Activated CD8-positive, alpha-beta memory T cell treated with anti-CD3 and anti-CD28 coated beads for 4 hours (primary cell): ENCODE data around the gene PTDSS2.
"Not testable (repeated sequence)": the region's sequence is repeated elsewhere in the genome, so short reads cannot be mapped to it uniquely, and the experiment has no call there.

ENCODE experiments used
- DNase-seq, 2 donors: peaks; one replicate each; pipeline ENCODE4 v3.0.0-alpha.2; 2020; ENCODE audit warnings: low read depth in 2 of 2

The PTDSS2 gene

DNA sequence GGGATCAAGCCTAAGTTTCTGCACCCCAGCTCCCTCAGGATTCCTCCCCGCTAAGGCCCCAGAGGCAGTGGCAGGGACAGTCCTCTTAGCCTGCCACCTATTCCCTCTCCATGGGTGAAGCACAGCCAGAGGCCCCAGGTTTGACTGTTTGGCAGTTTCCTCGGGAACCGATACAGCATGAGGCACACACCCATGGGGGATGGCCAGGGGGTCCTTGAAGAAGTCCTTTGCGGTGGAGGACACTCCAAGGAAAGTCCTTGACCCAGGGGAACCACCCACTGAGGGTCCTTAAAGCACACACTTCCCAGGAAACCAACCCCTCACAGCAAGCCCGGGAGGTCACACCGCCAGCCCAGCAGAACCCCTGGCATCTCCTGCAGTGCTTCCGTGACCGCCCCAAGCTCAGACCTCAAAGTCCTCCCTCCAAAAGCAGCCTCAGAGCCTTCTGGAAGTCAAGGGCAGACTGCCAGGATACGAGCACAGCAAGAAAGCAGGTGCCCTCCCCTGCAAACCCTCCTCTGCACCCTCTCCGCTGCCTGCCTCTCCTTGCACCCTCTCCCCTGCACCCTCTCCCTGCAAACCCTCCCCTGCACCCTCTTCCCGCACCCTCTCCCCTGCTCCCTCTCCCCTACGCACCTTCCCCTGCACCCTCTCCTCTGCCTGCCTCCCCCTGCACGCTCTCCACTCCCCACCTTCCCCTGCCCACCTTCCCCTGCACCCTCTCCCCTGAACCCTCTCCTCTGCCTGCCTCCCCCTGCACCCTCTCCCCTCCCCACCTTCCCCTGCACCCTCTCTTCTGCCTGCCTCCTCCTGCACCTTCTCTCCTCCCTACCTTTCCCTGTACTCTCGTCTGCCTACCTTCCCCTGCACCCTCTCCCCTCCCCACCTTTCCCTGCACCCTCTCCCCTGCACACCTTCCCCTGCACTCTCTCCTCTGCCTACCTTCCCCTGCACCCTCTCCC, 36.7 kb upstream of the PTDSS2 start:
- no peak for DNase-seq

DNA sequence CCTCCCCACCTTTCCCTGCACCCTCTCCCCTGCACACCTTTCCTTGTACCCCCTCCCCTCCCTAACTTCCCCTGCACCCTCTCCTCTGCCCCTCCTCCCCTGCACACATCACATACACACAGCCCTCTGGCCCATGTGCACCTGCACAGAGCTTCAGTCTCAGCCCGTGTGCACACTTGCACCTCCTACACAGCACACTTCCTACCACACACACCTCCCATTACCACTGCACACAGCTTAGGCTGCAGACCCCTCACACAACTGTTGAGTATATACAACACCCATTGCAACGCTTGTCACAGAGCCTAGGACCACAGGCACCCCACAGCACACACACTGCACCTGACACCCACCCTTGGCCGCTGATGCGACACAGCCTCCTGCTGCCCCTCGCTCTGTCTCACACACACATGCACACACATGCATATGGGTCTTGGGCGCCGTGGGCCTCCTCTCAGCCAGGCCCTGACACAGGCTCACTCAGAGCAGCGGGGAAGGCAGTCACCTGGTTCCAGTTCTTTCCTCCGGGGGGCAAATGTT, 35.7 kb upstream of the PTDSS2 start:
- DNase-seq = no peak

DNA sequence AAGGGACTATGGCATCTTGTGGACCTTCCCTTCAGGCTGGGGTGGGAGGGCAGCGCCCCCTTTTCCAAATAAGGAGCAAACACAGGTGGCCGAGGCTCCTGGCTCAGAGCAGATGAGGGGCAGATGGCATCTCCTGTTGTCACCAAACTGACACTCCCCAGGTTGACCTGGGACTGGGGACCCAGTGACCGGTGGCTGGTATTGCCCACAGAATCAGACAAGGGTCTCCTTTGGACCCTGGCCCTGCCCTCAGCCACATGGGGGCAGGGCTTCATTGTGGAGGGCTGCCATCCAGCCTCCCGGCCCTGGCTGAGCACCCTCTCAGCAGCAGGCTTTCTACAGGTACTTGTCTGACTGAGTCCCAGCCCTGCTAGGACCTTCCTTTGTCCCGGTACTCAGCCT, 34.4 kb upstream of the PTDSS2 start:
- DNase-seq = no peak

DNA sequence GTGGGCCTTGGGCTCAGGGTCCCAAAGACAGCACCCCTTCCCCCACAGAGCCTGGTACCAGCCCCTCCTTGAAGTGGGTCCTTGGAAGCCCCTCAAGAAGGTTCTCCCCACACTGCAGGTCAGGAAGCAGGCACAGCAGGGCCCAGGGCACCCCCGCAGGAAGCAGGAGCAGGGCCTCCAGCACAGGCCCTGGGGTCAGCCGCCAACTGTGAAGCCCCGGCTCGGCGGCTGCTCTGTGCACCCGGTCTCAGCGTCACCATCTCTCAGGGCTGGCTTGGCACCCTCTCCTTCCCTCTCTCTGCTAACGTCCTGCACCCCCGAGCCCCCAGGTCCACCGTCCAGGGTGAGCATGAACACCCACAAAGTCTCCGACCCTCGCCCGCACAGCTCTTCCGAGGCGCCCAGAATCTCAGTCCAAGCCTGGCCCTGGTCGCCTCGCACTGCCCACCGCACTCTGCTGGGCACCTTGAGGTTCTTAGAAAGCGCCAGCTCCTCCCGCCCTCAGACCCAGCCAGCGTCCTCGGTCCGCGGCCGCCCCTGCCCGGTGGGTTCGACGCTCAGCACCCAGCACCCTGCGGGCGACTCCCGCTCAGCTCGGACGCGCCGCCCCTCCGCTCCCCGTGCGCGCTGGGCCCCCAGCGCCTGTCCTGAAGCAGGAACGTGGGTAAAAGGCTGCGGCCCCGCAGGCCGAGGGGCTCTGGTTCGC, 33.9 kb upstream of the PTDSS2 start:
- no peak for DNase-seq

DNA sequence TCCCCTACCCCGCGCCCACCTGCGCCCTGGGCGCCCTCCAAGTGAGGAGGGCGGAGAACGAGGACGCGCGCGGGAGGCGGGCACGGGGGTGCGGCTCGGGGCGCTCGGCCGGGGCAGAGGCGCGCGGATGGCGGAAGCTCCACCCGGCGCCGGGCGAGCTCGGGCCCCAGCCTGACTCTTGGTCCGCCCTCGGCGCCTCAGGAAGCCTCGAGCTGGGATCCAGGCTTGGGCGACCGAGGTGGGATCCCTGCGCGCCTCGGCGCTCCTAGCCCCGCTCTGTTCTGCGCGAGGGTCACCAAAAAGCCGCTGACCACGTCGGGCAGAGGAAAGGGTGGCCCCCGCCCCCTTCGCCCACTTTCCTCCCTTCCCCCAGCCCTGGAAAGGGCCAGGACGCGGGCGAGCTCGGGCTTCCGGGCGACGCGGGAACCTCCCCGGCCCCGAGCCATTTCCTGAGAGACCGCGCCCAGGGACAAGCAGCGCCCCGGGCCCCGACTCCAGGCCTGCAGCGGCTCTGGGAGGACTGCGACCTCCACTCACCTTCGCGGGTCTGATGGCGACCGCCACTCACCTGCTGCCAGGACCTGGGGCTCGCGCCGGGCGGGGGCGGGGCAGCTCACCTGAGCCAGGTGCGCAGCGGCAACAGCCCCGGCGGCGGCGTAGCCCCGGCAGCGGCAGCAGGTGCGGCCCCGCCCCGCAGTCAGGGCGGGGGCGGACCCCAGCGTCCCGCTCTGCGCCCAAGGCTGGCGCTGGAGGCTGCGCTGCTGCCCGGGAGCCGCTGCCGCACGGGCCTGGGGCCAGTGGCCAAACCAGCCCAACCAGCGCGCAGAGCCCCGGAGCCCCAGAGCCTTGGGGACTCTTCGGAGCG, 33.1 kb upstream of the PTDSS2 start:
- DNase-seq = no peak

DNA sequence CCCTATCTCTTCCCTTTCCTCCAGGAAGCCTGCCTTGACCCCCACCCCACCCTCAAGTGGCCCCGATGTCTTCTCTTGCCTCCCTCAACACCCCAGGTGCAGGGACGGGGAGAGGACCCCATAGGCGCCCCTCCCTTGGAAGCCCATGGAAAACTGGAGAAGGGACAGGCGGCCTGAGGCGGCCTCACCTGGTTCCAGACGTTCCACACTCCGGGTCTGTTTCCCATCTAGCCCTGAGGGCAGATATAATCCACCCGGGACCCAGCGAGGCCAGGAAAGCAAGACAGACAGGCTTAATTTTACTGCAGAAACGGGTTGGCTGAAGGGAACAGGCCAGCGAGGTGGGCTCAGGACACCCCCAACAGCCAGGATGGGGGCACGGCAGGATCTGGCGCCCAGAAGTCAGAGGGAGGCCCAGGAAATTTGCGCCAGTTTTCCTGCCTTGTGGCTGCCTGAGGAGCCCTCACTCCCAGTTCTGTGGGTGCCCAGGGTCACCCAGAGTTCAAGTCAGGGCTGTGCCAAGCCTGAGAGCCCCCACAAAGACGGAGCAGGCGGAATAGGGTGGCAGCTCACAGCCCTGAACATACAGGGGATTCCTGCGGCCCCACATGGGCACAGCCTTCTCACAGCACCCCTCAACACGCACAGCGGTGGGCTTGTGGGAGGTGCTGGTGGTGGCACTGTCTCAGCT, 32.3 kb upstream of the PTDSS2 start:
- no peak for DNase-seq

DNA sequence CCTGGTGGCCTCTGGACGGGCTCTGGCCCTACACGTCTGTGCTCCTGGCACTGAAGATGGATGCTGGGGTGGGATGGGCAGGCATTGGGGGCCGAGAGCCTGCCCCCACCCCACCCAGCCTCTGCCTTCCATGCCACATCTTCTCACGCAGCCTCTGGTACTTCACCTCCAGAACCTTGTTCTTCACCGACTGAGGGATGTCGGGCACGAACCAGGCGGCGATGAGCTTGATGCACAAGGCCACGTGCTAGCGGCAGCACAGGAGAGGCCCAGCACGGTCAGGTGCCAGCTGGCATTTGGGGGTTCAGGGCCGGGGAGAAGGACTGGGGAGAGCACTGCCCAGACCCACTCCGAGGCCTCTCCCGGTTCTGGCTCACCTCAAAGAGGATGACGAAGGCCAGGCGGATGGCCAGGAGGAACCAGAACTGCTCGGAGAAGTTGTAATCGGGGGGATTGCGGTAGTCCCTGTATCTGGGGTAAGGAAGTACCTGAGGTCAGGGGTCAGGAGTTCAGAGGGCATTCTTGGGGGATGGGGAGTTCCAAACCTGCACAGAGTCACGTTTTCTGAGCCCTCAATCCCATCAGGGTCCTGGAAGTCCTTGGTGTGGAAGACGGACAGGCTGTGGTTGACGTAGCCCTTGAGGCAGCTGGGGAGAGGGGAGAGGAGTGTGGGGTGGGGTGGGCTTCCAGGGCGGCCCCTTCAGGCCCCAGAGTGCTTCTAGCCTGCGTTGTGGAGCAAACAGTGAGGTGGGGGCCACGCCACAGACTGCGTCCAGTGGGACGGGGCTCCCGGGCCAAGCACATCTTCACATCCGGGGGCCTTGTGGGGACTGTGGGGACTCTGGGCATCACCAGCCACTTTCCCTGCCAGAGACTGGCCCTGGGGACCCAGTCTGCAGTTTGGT, 31.5 kb upstream of the PTDSS2 start:
- DNase-seq = no peak

DNA sequence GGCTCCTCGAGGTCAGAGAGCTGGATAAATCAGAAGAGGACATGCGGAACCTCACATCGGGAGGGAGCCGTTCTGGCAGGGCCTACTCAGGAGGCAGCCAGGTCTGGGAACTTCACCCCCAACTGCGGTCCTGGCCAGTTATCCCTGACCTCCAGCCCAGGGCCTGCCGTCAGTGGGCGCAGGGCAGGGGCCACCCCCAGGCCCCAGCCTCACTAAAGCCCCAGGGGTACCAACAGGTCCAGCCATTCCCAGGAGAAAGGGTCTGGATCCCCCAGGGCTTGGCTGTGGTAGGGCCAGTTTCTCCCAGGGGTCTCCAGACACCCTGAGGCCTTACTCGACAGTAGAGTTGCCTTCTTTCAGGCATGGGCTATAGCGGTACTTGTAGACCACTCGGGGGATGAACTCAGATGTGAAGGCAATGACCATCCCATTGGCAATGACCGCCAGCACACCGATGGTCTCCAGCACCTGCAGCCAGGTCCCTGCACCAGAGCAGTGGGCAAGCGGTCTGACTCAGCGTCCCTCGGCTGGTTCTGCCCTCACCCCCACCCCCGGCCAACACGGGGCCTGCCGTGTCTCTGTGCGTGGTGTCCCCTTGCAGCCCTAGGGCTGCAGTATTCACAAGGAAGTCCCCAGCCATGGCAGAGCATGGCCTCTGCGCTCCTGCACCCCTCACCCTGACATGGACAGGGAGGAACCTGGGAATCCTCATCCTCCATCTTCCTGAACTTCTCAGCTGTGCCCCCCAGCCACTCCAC, 30.7 kb upstream of the PTDSS2 start:
- DNase-seq = no peak

DNA sequence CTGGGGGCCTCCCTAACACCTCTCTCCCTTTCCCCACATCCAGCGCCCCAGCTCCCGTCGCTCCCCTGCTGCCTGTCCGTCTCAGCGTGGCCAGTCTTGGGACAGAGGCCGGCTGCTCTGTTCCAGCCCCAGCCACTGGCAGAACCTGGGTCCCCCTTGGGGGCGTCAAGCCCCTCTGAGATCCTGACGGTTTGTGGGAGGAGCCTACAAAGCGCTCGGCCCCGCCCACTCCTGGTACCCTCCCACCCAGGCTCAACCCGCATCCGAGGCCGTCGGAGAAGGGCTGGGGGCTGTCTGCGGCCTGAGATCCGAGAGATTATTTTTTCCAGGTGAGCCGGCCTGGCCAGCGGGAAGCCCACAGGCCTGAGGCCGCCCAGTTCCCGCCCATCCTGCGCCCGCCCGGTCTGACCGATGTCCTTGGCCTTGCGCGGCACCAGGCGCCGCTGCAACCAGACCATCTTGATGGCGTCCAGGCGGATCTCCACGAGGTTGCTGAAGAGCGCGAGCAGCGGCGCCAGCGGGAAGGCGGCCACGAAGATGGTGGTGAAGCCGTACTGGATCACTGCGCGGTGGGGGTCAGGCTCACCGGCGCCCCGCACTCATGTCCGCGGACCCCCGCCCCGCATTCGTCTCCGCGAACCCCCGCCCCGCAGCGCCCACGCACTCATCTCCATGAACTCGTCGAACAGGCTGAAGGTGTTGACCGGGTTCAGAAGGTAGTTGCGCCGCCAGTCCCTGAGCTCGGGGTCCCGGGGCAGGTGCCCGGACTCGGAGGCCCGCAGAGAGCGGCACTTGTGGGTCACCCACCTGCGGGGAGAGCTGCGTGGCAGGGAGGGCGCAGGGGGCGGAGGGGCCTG, 29.8 kb upstream of the PTDSS2 start:
- DNase-seq = no peak

DNA sequence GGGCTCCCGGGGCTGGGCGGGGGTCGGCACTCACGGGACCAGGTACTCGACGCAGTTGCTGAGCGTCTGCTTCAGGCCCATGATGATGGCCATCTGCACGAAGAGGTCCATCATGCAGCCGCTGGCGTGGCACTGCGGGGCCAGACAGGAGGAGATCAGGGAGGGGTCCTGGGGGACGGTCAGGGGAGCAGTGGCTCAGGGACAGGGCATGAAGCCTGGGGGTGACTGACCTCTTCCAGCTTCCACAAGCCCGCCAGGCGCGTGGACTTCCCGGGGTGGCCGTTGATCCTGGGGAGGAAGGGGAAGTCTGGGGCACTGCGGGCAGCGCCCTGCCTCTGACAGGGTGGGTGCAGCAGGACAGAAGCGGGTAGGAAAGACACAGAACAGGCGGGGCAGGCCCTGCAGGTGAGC, 29.2 kb upstream of the PTDSS2 start:
- no peak for DNase-seq

DNA sequence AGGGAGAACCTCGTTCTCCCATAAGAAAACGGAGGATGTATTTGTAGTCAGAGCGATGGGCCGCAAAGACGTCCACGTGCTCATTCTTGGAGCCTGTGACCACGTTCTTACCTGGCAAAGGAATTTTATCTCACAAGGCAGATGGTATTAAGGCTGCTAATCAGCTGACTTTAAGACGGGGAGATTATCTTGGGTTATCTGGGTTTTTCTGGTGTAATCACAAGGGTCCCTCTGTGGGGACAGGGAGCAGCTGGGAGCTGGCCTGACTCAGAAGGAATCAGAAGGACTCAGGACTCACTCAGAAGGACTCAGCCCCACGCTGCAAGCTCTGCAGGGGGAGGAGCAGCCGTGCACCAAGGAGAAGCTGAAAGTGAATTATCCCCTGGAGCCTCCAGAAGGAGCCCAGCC, 27.8 kb upstream of the PTDSS2 start:
- DNase-seq = no peak

DNA sequence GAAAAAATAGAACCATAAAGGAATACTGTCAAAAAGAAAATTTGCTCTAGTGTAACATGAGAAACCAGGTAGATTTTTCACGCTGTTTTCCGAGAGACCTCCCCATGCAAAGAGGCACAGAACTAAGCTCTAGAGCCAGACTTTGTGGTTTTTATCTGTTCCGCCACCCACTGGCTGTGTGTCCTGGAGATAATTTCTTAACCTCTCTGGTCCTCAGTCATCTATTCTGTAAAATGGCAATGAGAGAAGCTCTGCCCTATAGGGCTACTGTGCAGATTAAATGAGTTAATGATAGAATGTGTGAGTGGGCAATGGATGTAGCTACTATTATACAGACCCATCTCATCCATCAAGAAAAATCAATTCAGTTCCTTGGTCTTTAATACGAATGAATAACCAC, 25.8 kb upstream of the PTDSS2 start:
- DNase-seq = no peak

DNA sequence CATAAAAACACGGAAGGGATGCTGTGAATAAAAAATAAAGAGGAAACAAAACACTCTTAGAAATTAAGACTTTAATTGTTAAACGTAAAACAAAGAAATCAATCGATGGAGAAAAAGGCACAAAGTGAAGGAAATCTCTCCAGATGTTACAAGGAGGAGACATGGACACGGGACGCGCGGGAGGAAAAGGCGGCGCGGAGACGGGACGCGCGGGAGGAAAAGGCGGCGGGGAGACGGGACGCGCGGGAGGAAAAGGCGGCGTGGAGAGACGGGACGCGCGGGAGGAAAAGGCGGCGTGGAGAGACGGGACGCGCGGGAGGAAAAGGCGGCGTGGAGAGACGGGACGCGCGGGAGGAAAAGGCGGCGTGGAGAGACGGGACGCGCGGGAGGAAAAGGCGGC, 25.3 kb upstream of the PTDSS2 start:
- DNase-seq = not testable (repeated sequence)

DNA sequence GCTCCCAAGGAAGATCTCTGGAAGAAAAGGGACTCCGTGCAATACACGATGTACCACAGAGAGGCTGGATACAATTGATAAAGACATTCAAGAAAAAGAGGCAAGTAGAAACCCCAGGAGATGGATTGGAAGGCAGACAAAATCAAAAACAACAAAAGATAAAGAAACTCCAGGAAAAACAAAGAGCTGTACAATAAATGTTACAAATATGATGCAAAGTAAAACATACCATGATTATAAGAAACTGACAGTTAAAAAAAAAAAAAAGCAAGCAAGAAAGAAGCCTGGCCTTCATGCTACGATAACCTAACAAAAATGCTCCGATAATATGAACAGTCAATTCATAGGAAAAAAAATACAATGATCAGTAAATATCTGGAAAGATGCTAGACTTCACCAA, 24.8 kb upstream of the PTDSS2 start:
- DNase-seq = no peak

DNA sequence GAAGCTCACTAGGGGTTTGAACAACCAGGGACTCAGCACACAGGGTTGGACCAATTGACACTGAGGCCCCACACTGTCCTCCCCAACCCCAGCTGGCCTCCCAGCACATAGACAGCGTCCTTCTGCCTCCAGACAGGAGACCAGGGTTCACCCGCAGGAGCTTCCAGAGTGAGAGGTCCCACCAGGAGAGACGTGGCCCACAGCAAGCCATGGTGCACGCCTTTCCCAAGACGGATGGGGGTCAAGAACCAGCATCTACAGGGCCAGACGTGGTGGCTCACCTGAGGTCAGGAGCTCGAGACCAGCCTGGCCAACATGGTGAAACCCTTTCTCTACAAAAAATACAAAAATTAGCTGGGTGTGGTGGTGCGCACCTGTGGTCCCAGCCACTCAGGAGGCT, 23.2 kb upstream of the PTDSS2 start:
- DNase-seq = no peak

DNA sequence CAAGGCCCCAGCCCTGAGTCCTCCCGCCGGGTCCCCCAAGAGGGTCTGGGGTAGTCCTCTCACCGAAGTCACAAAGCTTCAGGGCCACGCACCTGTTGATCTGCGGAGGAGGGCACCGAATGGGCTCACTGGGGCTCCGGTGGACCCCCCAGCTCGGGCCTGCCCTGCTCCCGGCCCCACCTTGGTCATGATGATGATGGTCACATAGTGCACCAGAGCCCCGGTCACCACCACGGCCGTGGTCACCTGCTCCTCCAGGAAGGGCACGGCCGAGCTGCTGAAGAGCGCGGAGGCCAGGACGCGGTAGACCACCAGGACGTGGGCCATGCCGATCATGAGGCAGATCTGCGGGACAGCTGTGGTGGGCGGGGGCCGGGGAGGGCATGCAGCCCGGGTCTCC, 21.8 kb upstream of the PTDSS2 start:
- DNase-seq = no peak

DNA sequence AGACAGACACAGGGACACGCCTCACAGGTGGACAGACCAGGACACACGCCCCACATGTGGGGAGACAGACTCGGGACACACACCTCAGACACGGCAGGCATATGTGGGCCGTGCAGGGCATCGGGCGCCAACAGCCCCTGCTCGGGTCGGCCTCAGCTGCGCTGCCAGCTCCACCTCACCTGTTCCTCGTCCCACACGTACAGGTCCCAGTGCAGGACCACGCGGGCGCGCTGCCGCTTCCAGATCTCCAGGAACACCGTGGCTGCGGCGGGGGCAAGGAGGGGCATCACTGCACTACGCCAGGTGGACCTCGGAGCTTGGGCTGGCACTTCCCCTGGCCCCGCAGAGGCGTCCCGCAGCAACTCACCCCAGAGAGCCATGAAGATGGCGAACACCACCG, 20.7 kb upstream of the PTDSS2 start:
- DNase-seq = no peak

DNA sequence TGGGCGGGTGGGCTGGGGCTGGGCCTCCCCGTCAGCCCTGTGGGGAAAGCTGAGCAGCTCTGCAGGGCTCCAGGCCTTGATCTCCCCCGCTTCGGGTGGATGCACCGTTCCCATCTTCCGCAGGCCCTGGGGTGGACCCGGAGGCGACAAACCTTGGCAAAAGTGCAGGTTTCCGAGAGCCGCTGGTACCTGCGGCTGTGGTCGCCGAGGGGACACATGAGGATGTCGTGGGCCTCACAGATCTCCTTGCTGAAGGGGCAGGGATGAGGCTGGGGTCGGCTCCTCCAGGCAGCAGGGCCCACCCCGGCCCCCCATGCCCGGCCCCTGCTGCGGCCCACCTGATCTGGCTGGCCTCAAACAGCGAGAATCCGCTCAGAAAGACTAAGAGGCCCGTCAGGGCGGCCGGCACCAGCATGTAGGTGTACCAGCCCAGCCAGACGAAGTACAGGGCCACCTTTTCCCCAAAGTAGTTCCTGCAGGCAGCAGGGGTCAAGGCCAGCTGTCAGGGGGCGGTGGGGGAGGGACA, 20.1 kb upstream of the PTDSS2 start:
- DNase-seq = no peak
